KG1 (cell line): ENCODE data around the gene SLC6A12.
"Not testable (repeated sequence)": the region's sequence is repeated elsewhere in the genome, so short reads cannot be mapped to it uniquely, and the experiment has no call there.

Experiments
- DNase-seq: peaks from one replicate; lab custom pipeline; 2025; lab: John Stamatoyannopoulos, UW

The SLC6A12 gene

GRCh38 chr12:214003-214741 lies at the start of gene SLC6A12:
Gene SLC6A12, minus strand, starts transcription at chr12:214157. Its CDS starts 4,171 bp downstream, at chr12:209986.
- DNase-seq: no peak

- no peak for DNase-seq
Observed at GRCh38 chr12:263574-263973, 49.6 kb upstream of the SLC6A12 start.

GRCh38 chr12:262817-263216 lies 48.9 kb upstream of the SLC6A12 start, which contains the start of gene SLC6A13:
Gene SLC6A13, minus strand, starts transcription at chr12:262836. Its CDS starts 2,784 bp downstream, at chr12:260052.
- no peak for DNase-seq

GRCh38 chr12:262113-262512 lies 48.2 kb upstream of the SLC6A12 start:
- no peak for DNase-seq

- DNase-seq: no peak
Observed at GRCh38 chr12:257521-258321, 43.8 kb upstream of the SLC6A12 start.

GRCh38 chr12:256958-257357 lies 43.0 kb upstream of the SLC6A12 start:
- no peak for DNase-seq

- no peak for DNase-seq
Observed at GRCh38 chr12:256225-256624, 42.3 kb upstream of the SLC6A12 start.

- DNase-seq: no peak
Observed at GRCh38 chr12:254912-255311, 41.0 kb upstream of the SLC6A12 start.

GRCh38 chr12:254039-254438 lies 40.1 kb upstream of the SLC6A12 start:
- DNase-seq: no peak

- no peak for DNase-seq
Observed at GRCh38 chr12:253116-253831, 39.3 kb upstream of the SLC6A12 start.

- no peak for DNase-seq
Observed at GRCh38 chr12:252636-253035, 38.7 kb upstream of the SLC6A12 start.

- DNase-seq: no peak
Observed at GRCh38 chr12:247271-247670, 33.3 kb upstream of the SLC6A12 start.

- DNase-seq: no peak
Observed at GRCh38 chr12:243381-243780, 29.4 kb upstream of the SLC6A12 start.

GRCh38 chr12:242496-242895 lies 28.5 kb upstream of the SLC6A12 start:
- no peak for DNase-seq

- DNase-seq: no peak
Observed at GRCh38 chr12:241266-241665, 27.3 kb upstream of the SLC6A12 start.

GRCh38 chr12:240566-240965 lies 26.6 kb upstream of the SLC6A12 start:
- no peak for DNase-seq

- no peak for DNase-seq
Observed at GRCh38 chr12:238736-239398, 24.9 kb upstream of the SLC6A12 start.

- no peak for DNase-seq
Observed at GRCh38 chr12:238116-238515, 24.2 kb upstream of the SLC6A12 start.

GRCh38 chr12:237026-237815 lies 23.3 kb upstream of the SLC6A12 start:
- DNase-seq: no peak

- DNase-seq: no peak
Observed at GRCh38 chr12:236445-236844, 22.5 kb upstream of the SLC6A12 start.

GRCh38 chr12:235967-236366 lies 22.0 kb upstream of the SLC6A12 start:
- not testable (repeated sequence) for DNase-seq
